T-cell (primary cell): ENCODE measurements around the gene ANAPC2. TPM values are rescaled to one million over a fixed set of nuclear protein-coding genes. Genes with fewer than 3 reads are reported as not detected.

Source experiments
- ATAC-seq, 4 experiments: fragments of 200-7000 bp in 3 of 4; fragments of 150-1000 bp in 1 of 4; cut with Tn5 transposase; replicated peaks in 1 of 4; 1 replicate in 3 of 4; 2 replicates in 1 of 4; pipeline ENCODE4 v1.10.0; 2021; ENCODE audit warnings: moderate library complexity in 3 of 4, mild to moderate bottlenecking in 2 of 4, moderate number of reproducible peaks in 1 of 4
- CTCF ChIA-PET, 2 donors: fragments of 300-600 bp; sonication (Branson Sonifier 250); formaldehyde crosslinking; loops; one replicate each; lab custom pipeline; 2022; ENCODE audit warnings: antibody characterized with exemption in 2 of 2; lab: Charles Lee
- POLR2A ChIA-PET, 2 donors: fragments of 300-600 bp; sonication (Branson Sonifier 250); formaldehyde crosslinking; loops; one replicate each; lab custom pipeline; 2022; ENCODE audit warnings: antibody characterized with exemption in 2 of 2; lab: Charles Lee
- DNase-seq, 35 experiments: peaks; one replicate each; pipeline versions ENCODE4 v3.0.0 to v3.0.0-alpha.2; 2013 to 2023
- H3K27ac ChIP-seq: one replicate; pipeline ENCODE4 v1.5.1; 2013; ENCODE audit warnings: low read length
- H3K27me3 ChIP-seq, 2 experiments: replicated peaks in 1 of 2; 1 replicate in 1 of 2; 2 replicates in 1 of 2; pipeline versions ENCODE4 v1.6.1 to v1.7.0; 2013; ENCODE audit warnings: low read length in 1 of 2, mixed read lengths in 1 of 2; ENCODE audit not compliant: control insufficient read depth in 2 of 2, insufficient read depth in 2 of 2; ENCODE audit errors: extremely low read depth in 1 of 2
- H3K36me3 ChIP-seq, 2 donors: 1 replicate in 1 of 2; 2 replicates in 1 of 2; pipeline versions ENCODE4 v1.6.1 to v1.7.0; 2013; ENCODE audit warnings: low read length in 1 of 2; ENCODE audit not compliant: control insufficient read depth in 2 of 2, insufficient read depth in 1 of 2; ENCODE audit errors: extremely low read depth in 1 of 2
- H3K4me1 ChIP-seq, 2 experiments: 1 replicate in 1 of 2; 2 replicates in 1 of 2; pipeline versions ENCODE4 v1.6.1 to v1.7.0; 2013; ENCODE audit warnings: low read length in 2 of 2, mixed read lengths in 1 of 2; ENCODE audit not compliant: insufficient read depth in 2 of 2, control insufficient read depth in 1 of 2; ENCODE audit errors: extremely low read depth in 1 of 2
- H3K4me3 ChIP-seq, 2 donors: 1 replicate in 1 of 2; 2 replicates in 1 of 2; pipeline versions ENCODE4 v1.5.1 to v1.7.0; 2013; ENCODE audit warnings: mild to moderate bottlenecking in 2 of 2, low read length in 1 of 2, moderate library complexity in 1 of 2; ENCODE audit not compliant: control insufficient read depth in 1 of 2; ENCODE audit errors: extremely low read depth in 1 of 2
- H3K9me3 ChIP-seq: 2 replicates; pipeline ENCODE4 v1.7.0; 2013
- H3K27ac Mint-ChIP-seq, 2 donors: one replicate each; pipeline ENCODE4 v1.8.0; 2020 to 2021; ENCODE audit warnings: mild to moderate bottlenecking in 2 of 2, mixed read lengths in 2 of 2
- H3K27me3 Mint-ChIP-seq, 2 donors: one replicate each; pipeline ENCODE4 v1.8.0; 2021 to 2022; ENCODE audit warnings: mixed read lengths in 2 of 2
- H3K36me3 Mint-ChIP-seq: one replicate; pipeline ENCODE4 v1.8.0; 2021; ENCODE audit warnings: mixed read lengths
- H3K4me1 Mint-ChIP-seq, 3 donors: one replicate each; pipeline ENCODE4 v1.8.0; 2020 to 2022; ENCODE audit warnings: mixed read lengths in 3 of 3, mild to moderate bottlenecking in 1 of 3
- H3K4me3 Mint-ChIP-seq, 3 donors: one replicate each; pipeline ENCODE4 v1.8.0; 2020 to 2022; ENCODE audit warnings: mild to moderate bottlenecking in 3 of 3, mixed read lengths in 3 of 3, moderate library complexity in 3 of 3
- H3K9me3 Mint-ChIP-seq, 3 donors: one replicate each; pipeline ENCODE4 v1.8.0; 2020 to 2022; ENCODE audit warnings: mixed read lengths in 3 of 3
- WGBS: methylation state at CpG from one replicate; pipeline ENCODE4 v1.1.5; 2013; ENCODE audit warnings: missing lambda C conversion rate; ENCODE audit not compliant: insufficient coverage; 5-methylcytosine and 5-hydroxymethylcytosine counted together
- total RNA-seq, 35 experiments: library from RNA in 6 of 35; stranded (reverse) in 6 of 35; fragments of 120-200 nt in 1 of 35; gene quantifications; one replicate each; pipeline versions ENCODE4 v1.2.1 to v1.2.4 and lab custom pipeline; 2013 to 2026

ANAPC2 gene
- total RNA-seq, 5 donors from 2014 or later (not counting 1 experiment from before 2014, with no cell fraction given), result 133 to 142 (median 141) TPM

DNA sequence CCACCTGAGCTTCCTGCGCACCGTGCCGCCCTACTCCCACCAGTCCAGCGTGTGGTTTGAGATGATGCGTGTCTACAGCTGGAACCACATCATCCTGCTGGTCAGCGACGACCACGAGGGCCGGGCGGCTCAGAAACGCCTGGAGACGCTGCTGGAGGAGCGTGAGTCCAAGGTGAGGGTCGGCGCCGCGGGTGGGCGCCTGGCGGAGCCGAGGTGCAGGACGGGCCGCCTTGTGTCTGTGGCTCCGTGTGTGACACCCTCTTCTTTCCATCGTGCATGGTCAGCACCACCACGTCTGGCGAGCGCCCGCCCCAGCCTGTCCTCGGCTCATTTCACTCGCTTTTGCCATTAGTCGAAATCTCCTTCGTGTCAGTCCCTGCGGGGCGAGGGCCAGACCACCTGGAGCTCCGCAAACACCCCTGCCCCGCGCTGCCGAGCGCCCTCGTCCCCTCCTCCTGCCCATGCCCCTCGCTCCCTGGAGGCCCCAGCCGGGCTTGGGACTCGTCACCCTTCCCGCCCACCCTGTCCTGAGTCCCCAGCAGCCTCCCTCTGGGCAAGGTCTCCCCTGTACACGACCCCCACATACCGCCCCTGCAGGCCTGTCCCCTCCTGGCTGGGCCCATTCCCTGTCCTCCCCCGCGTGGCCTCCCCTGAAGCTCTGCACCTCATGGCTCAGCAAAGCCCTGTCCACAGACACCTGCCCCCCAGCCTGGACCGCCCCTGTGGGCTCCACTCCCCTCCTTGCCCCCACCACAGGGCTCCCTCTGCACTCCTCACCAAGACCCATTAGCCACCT is 42.4 kb downstream of the ANAPC2 start:
- peaks cover 13 to 37% of the 10 kb centered on the region in 2 donors for H3K27me3 Mint-ChIP-seq
- ATAC-seq (no peak), DNase-seq (no peak)
- no peaks in the 10 kb centered on the region for H3K36me3 Mint-ChIP-seq
- H3K4me1 Mint-ChIP-seq, result peaks cover 0 to 6% (median 0%) of the 10 kb centered on the region in 3 donors
- POLR2A ChIA-PET, result no interaction called here
- Histone ChIP-seq H3K4me3 (no peak overlapping the region), H3K9me3 (no peaks in the 10 kb centered on the region), H3K36me3 (no peaks in the 10 kb centered on the region), H3K27me3 (peaks cover 2 to 76% of the 10 kb centered on the region in 2 experiments), H3K27ac (no peak overlapping the region), H3K4me1 (peaks cover 0 to 2% of the 10 kb centered on the region in 2 experiments)
- H3K27ac Mint-ChIP-seq, result no peak overlapping the region
- CTCF ChIA-PET, result no interaction called here
- WGBS, result 64% methylated on average over 44 of the region's 49 CpGs
- H3K4me3 Mint-ChIP-seq, result no peak overlapping the region
- H3K9me3 Mint-ChIP-seq, result no peaks in the 10 kb centered on the region

GRCh38 chr9:137143459-137143858 is 44.9 kb downstream of the ANAPC2 start:
- Histone ChIP-seq H3K9me3 (no peaks in the 10 kb centered on the region), H3K4me1 (peaks cover 0 to 4% of the 10 kb centered on the region in 2 experiments), H3K27ac (no peak overlapping the region), H3K36me3 (no peaks in the 10 kb centered on the region), H3K4me3 (no peak overlapping the region), H3K27me3 (peaks cover 7 to 78% of the 10 kb centered on the region in 2 experiments)
- ChIA-PET CTCF (no interaction called here), POLR2A (no interaction called here)
- Mint-ChIP-seq H3K4me3 (no peak overlapping the region), H3K36me3 (no peaks in the 10 kb centered on the region), H3K4me1 (peaks cover 0 to 6% (median 4%) of the 10 kb centered on the region in 3 donors), H3K27ac (no peak overlapping the region), H3K27me3 (peaks cover 25 to 56% of the 10 kb centered on the region in 2 donors), H3K9me3 (no peaks in the 10 kb centered on the region)
- DNase-seq (no peak), ATAC-seq (no peak)
- 50% methylated on average over 2 of the region's 4 CpGs for WGBS

GRCh38 chr9:137141976-137142936 is 46.1 kb downstream of the ANAPC2 start:
- Mint-ChIP-seq H3K4me1 (peaks cover 0 to 6% (median 4%) of the 10 kb centered on the region in 3 donors), H3K36me3 (no peaks in the 10 kb centered on the region), H3K27me3 (peaks cover 34 to 63% of the 10 kb centered on the region in 2 donors), H3K4me3 (no peak overlapping the region), H3K27ac (peak overlapping the region in 1 of 2 donors; percentile 44), H3K9me3 (no peaks in the 10 kb centered on the region)
- ChIA-PET POLR2A (no interaction called here), CTCF (no interaction called here)
- no peak overlapping the region for H3K4me3 ChIP-seq
- H3K36me3 ChIP-seq, result no peaks in the 10 kb centered on the region
- no peak for DNase-seq
- no peaks in the 10 kb centered on the region for H3K9me3 ChIP-seq
- peaks cover 0 to 9% of the 10 kb centered on the region in 2 experiments for H3K4me1 ChIP-seq
- 65% methylated on average over 21 of the region's 24 CpGs for WGBS
- H3K27me3 ChIP-seq, result peaks cover 11 to 84% of the 10 kb centered on the region in 2 experiments
- H3K27ac ChIP-seq, result no peak overlapping the region
- ATAC-seq, result no peak

- ChIA-PET POLR2A (no interaction called here), CTCF (no interaction called here)
- peaks cover 11 to 85% of the 10 kb centered on the region in 2 experiments for H3K27me3 ChIP-seq
- 77% methylated on average over 12 of the region's 17 CpGs for WGBS
- no peak for ATAC-seq
- Mint-ChIP-seq H3K9me3 (no peaks in the 10 kb centered on the region), H3K4me3 (no peak overlapping the region), H3K36me3 (no peaks in the 10 kb centered on the region), H3K27me3 (peaks cover 30 to 69% of the 10 kb centered on the region in 2 donors), H3K4me1 (peaks cover 0 to 6% (median 4%) of the 10 kb centered on the region in 3 donors), H3K27ac (no peak overlapping the region)
- H3K36me3 ChIP-seq, result no peaks in the 10 kb centered on the region
- H3K9me3 ChIP-seq, result no peaks in the 10 kb centered on the region
- H3K4me1 ChIP-seq, result peaks cover 0 to 9% of the 10 kb centered on the region in 2 experiments
- DNase-seq, result no peak
- H3K4me3 ChIP-seq, result no peak overlapping the region
- no peak overlapping the region for H3K27ac ChIP-seq
Measured at GRCh38 chr9:137141050-137141810, 47.1 kb downstream of the ANAPC2 start.

DNA sequence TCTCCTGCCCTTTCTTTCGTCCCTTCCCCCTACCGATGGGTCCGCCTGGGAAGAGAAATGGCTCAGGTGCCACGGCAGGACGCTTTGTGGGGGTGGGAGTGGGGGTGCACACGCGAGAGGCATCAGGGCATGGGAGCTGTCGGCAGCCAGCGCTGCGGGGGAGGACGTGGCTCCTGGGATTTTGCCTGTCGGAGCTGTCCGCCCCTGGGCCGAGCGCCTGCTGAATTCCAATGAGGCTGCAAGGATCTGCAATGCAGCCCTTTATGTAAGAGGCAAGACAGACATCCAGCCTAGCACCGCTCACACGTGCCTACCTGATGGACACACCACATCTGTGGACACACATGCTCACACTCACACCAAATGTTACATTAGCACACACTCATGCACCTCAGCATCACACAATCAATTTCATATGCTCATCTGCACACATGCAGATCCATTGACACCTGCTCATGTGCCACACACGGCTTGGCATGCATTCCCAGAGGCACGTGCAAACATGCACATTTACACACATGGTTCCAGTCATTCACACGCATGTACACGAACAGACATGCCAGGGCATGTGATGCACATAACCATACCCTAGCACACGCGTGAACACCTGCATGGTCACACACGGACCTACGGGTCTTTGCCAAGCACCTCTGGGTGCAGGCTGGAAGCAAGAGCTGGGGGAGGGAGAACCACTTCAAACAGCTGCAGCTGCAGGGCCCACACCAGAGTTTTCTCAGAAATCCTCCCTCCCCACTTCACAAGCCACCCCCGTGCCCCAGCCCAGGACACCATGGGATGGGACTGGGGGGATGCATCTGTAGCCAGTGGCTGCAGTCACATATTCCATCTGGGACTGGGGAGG is 48.0 kb downstream of the ANAPC2 start:
- 68% methylated on average over 17 of the region's 26 CpGs for WGBS
- Mint-ChIP-seq H3K27ac (no peak overlapping the region), H3K9me3 (no peaks in the 10 kb centered on the region), H3K36me3 (no peaks in the 10 kb centered on the region), H3K4me3 (no peak overlapping the region), H3K4me1 (peaks cover 0 to 6% (median 4%) of the 10 kb centered on the region in 3 donors), H3K27me3 (peaks cover 37 to 75% of the 10 kb centered on the region in 2 donors)
- Histone ChIP-seq H3K36me3 (no peaks in the 10 kb centered on the region), H3K9me3 (no peaks in the 10 kb centered on the region), H3K27ac (no peak overlapping the region), H3K4me3 (no peak overlapping the region), H3K27me3 (peaks cover 13 to 85% of the 10 kb centered on the region in 2 experiments), H3K4me1 (peaks cover 0 to 9% of the 10 kb centered on the region in 2 experiments)
- ATAC-seq, result no peak
- ChIA-PET CTCF (no interaction called here), POLR2A (no interaction called here)
- DNase-seq, result no peak
